ENCODE measurements around the gene TMEM273. TPM values are rescaled to one million over a fixed set of nuclear protein-coding genes. Genes with fewer than 3 reads are reported as not detected.

TMEM273 gene
- total RNA-seq, 1 donor from 2014 or later: 0.37 TPM

DNA sequence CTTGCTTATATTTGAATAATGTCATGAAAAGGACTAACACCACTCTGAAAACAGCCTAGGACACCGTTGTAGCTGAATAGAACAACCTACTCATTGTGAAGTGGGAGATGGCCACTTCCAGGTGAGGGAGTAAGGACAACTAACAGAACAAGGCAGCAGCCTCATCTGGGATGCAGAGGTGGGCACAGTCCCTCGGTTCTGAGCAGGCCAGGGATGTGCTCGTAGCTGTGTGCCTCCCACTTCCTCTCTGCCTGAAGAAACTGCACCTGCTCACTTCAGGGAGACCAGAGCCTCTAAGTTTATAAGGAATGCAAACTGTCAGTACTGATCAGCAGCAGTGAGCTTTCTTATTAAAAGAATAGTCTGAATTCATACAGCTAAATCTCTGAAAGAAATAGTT lies 75.3 kb downstream of the TMEM273 start:
- H3K27me3 Mint-ChIP-seq (ENCODE audit: low read depth): no peaks in the 10 kb centered on the region
- no peak overlapping the region for H3K4me3 Mint-ChIP-seq
- H3K27ac Mint-ChIP-seq (ENCODE audit: unreplicated experiment): no peak overlapping the region
- no peak for DNase-seq (ENCODE audit: low read depth, low spot score)
- peaks cover 20% of the 10 kb centered on the region for H3K4me1 Mint-ChIP-seq
- H3K9me3 Mint-ChIP-seq: no peaks in the 10 kb centered on the region
- TF ChIP-seq, protein P1, sequence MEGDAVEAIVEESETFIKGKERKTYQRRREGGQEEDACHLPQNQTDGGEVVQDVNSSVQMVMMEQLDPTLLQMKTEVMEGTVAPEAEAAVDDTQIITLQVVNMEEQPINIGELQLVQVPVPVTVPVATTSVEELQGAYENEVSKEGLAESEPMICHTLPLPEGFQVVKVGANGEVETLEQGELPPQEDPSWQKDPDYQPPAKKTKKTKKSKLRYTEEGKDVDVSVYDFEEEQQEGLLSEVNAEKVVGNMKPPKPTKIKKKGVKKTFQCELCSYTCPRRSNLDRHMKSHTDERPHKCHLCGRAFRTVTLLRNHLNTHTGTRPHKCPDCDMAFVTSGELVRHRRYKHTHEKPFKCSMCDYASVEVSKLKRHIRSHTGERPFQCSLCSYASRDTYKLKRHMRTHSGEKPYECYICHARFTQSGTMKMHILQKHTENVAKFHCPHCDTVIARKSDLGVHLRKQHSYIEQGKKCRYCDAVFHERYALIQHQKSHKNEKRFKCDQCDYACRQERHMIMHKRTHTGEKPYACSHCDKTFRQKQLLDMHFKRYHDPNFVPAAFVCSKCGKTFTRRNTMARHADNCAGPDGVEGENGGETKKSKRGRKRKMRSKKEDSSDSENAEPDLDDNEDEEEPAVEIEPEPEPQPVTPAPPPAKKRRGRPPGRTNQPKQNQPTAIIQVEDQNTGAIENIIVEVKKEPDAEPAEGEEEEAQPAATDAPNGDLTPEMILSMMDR (conservative IDR thresholded peaks at IDR 0.05): no peak
- no peaks in the 10 kb centered on the region for H3K36me3 Mint-ChIP-seq (ENCODE audit: low read depth)

GRCh38 chr10:49112098-49112497 lies 76.1 kb downstream of the TMEM273 start:
- peak overlapping the region; percentile 2 for H3K4me3 Mint-ChIP-seq
- H3K4me1 Mint-ChIP-seq: peaks cover 15% of the 10 kb centered on the region
- no peaks in the 10 kb centered on the region for H3K27me3 Mint-ChIP-seq (ENCODE audit: low read depth)
- H3K27ac Mint-ChIP-seq (ENCODE audit: unreplicated experiment): no peak overlapping the region
- H3K9me3 Mint-ChIP-seq: no peaks in the 10 kb centered on the region
- DNase-seq (ENCODE audit: low read depth, low spot score): no peak
- TF ChIP-seq, protein P1 (conservative IDR thresholded peaks at IDR 0.05): no peak
- no peaks in the 10 kb centered on the region for H3K36me3 Mint-ChIP-seq (ENCODE audit: low read depth)

DNA sequence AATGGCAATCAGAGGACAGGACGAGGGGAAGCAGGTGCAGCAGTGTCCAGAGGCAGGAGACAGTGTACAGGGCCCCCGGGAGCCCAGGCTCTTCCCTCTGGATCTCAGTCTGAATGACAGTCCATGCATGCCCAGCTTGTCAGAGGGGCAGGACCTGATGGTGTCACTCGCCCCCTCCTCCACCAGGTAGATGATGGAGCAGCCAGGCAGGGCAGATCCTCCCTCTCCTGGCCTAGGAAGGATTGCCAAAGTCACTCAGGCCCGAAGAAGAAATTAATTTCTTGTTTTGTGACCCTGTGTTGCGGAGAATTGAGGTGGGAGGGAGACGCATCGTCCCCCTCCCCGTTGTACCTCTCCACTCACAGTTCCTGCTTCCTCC lies 76.9 kb downstream of the TMEM273 start:
- peaks cover 15% of the 10 kb centered on the region for H3K4me1 Mint-ChIP-seq
- no peak overlapping the region for H3K27ac Mint-ChIP-seq (ENCODE audit: unreplicated experiment)
- TF ChIP-seq, protein P1 (conservative IDR thresholded peaks at IDR 0.05): no peak
- no peaks in the 10 kb centered on the region for H3K9me3 Mint-ChIP-seq
- DNase-seq (ENCODE audit: low read depth, low spot score): no peak
- H3K27me3 Mint-ChIP-seq (ENCODE audit: low read depth): no peaks in the 10 kb centered on the region
- H3K36me3 Mint-ChIP-seq (ENCODE audit: low read depth): no peaks in the 10 kb centered on the region
- H3K4me3 Mint-ChIP-seq: peak overlapping the region; percentile 2

DNA sequence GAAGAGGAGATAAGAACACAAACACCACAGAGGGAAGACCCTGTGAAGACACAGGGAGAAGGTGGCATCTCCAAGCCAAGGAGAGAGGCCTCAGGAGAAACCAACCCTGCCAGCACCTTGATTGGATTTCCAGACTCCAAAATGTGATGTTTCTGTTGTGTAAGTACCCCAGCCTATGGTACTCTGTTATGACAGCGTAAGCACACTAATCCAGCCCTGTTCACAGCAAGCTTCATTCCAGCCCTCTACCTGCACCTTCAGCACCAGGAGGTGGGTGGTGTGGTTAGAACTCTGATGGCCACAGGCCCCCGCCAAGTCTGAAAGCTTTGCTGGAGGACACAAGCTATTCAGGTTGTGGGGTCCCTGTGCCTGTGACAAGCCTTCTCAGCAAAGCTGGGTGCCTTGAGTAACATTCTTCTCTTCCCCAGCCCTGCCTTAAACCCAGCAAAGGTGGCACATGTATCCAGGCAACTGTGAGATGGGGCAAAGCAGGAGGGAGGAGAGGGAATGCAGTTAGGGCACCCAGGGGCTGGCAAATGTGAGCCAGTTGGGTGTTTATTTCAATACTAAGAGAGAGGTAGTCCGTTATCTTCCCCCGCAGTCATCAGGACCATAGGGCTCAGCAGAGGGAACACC lies 77.4 kb downstream of the TMEM273 start:
- DNase-seq (ENCODE audit: low read depth, low spot score): no peak
- Mint-ChIP-seq H3K4me1 (peaks cover 15% of the 10 kb centered on the region), H3K27me3 (ENCODE audit: low read depth) (no peaks in the 10 kb centered on the region), H3K4me3 (no peak overlapping the region), H3K27ac (ENCODE audit: unreplicated experiment) (no peak overlapping the region), H3K36me3 (ENCODE audit: low read depth) (no peaks in the 10 kb centered on the region), H3K9me3 (no peaks in the 10 kb centered on the region)
- TF ChIP-seq, protein P1 (conservative IDR thresholded peaks at IDR 0.05): no peak

DNA sequence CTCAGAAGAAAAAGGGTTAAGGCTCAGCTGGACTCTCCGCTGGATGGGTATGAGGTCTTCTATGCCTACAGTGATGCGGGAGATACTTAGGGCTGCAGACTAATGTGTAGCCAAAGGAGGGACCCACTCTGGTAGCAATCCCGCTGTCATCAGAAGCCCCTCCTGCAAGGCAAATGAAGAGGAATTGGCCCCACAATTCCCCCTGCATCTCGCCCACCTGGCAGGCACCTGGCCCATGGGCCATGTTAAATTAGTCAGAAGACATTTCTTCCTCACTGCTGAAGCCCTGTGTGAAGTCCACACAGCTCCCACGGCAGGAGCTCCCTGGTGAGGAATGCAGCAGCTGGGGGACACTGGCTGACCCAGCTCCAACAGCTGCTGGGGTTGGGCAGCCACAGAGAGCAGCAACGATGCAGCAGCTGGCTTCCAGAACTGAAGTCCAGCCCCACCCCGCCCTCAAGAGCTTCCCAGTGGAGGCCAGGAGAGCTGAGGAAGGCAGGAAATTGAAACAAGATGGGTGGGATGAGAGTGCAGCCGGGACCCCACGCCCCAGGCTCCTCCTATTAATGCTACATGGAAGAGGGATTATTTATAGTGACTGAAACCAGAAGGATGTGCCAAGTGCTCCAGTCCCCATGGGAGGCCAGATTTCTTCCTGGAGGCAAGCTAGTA lies 78.4 kb downstream of the TMEM273 start:
- Mint-ChIP-seq H3K27ac (ENCODE audit: unreplicated experiment) (no peak overlapping the region), H3K4me3 (no peak overlapping the region), H3K36me3 (ENCODE audit: low read depth) (no peaks in the 10 kb centered on the region), H3K27me3 (ENCODE audit: low read depth) (no peaks in the 10 kb centered on the region), H3K9me3 (no peaks in the 10 kb centered on the region), H3K4me1 (peaks cover 14% of the 10 kb centered on the region)
- TF ChIP-seq, protein P1 (conservative IDR thresholded peaks at IDR 0.05): no peak
- no peak for DNase-seq (ENCODE audit: low read depth, low spot score)

Measured in neural crest cell (in vitro differentiated cells).